ENCODE data around the gene SPRYD3.

Gene SPRYD3

GRCh38 chr12:53063708-53064612 lies 15.2 kb downstream of the SPRYD3 start:
- no peak for DNase-seq (ENCODE audit: low read depth in 2 of 2)

GRCh38 chr12:53062977-53063707 lies 16.0 kb downstream of the SPRYD3 start:
- no peak for DNase-seq (ENCODE audit: low read depth in 2 of 2)

GRCh38 chr12:53062011-53062961 lies 16.9 kb downstream of the SPRYD3 start:
- no peak for DNase-seq (ENCODE audit: low read depth in 2 of 2)

GRCh38 chr12:53061404-53062010 lies 17.7 kb downstream of the SPRYD3 start:
- no peak for DNase-seq (ENCODE audit: low read depth in 2 of 2)

- no peak for DNase-seq (ENCODE audit: low read depth in 2 of 2)
Measured at GRCh38 chr12:53060721-53061276, 18.4 kb downstream of the SPRYD3 start.

GRCh38 chr12:53060064-53060720 lies 19.0 kb downstream of the SPRYD3 start:
- DNase-seq (ENCODE audit: low read depth in 2 of 2) = no peak

- DNase-seq (ENCODE audit: low read depth in 2 of 2) = no peak
Measured at GRCh38 chr12:53059434-53060063, 19.6 kb downstream of the SPRYD3 start.

- DNase-seq (ENCODE audit: low read depth in 2 of 2) = no peak
Measured at GRCh38 chr12:53058674-53059433, 20.3 kb downstream of the SPRYD3 start.

- DNase-seq (ENCODE audit: low read depth in 2 of 2) = no peak
Measured at GRCh38 chr12:53057816-53058500, 21.2 kb downstream of the SPRYD3 start.

- DNase-seq (ENCODE audit: low read depth in 2 of 2) = no peak
Measured at GRCh38 chr12:53056901-53057300, 22.3 kb downstream of the SPRYD3 start.

GRCh38 chr12:53056296-53056695 lies 22.9 kb downstream of the SPRYD3 start:
- no peak for DNase-seq (ENCODE audit: low read depth in 2 of 2)

- DNase-seq (ENCODE audit: low read depth in 2 of 2) = no peak
Measured at GRCh38 chr12:53055471-53056266, 23.5 kb downstream of the SPRYD3 start.

GRCh38 chr12:53054112-53054878 lies 24.9 kb downstream of the SPRYD3 start:
- peak; percentile 90 for DNase-seq (ENCODE audit: low read depth in 2 of 2)

GRCh38 chr12:53053218-53054111 lies 25.7 kb downstream of the SPRYD3 start:
- peak; percentile 37 to 46 for DNase-seq (ENCODE audit: low read depth in 2 of 2)

- no peak for DNase-seq (ENCODE audit: low read depth in 2 of 2)
Measured at GRCh38 chr12:53052419-53053217, 26.6 kb downstream of the SPRYD3 start.

All from stimulated activated CD4-positive, alpha-beta T cell treated with anti-CD3 and anti-CD28 coated beads, Interleukin-1b, Interleukin-23, amount 100 ng/mL, for 4 hours (primary cell).